NCI-H2029 (cell line): ENCODE measurements around the gene CNIH3.
"Not testable (repeated sequence)": the region's sequence is repeated elsewhere in the genome, so short reads cannot be mapped to it uniquely, and the experiment has no call there.

Experiments used
- DNase-seq: peaks from one replicate; lab custom pipeline; 2025; lab: John Stamatoyannopoulos, UW

The CNIH3 gene

DNA sequence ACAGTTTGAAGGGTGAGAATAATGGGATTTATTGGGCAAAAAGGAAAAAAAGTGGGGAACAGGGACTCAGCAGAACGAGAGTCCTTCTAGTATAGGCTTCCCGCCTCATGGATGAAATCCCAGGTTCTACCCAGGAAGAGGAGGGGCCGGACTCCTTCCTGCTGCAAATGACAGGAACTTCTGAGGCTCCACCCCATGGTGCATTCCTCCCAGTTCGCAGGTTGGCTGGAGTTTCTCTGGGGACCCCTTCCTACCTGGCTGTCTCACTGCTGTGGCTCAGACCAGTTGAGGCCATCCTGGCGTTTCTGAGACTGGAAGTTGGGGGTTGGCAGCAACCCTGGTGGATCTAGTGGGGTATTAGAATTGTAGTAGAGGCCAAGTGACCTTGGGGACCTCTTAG is 27.5 kb downstream of the CNIH3 start:
- no peak for DNase-seq

DNA sequence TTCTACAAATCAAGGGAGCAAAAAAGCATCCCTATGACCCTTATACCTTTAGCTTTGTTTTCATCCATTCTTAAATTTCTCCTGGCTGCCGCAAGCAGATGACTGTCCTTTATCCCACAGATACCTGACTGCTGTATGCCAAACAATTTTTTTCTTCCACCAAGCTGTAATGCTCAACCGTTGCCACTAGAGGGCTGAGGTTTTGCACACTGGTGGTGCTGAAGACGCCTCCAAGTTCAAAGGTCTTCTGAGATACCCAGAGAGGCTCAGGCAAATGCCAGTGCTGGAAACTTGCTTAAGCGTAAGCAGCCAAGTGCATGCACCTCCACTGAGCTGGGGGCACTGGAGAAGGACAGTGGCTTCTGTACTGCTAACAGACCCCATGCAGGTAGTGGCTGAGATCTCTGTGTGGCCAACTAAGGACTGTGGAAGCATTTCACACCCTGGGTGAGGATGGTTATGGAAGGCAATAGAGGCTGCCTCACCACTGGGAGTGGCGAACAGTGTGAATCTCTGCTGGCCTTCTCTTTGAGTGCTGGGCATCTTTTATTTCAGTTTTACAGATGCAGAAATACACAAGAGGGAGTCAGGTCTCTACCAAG is 28.5 kb downstream of the CNIH3 start:
- no peak for DNase-seq

DNA sequence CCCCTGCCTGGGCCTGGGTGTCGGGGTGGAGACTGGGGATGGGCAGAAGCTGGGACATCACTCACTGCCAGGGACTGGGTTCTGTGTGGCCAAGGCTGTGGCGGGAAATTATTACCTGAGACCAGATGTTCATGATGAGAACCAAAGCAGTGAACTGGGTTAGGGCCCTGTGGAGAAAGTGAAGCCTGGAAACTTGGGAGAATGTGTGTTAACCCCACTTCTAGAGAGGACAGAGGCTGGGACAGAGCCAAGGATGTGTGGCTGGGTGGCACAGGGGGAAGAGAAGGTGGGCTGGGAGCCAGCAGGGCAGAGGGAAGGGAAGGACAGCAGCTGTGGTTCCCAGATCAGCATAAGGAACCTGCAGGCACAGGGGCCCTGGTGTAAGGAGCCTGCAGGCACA is 31.3 kb downstream of the CNIH3 start:
- DNase-seq = no peak

DNA sequence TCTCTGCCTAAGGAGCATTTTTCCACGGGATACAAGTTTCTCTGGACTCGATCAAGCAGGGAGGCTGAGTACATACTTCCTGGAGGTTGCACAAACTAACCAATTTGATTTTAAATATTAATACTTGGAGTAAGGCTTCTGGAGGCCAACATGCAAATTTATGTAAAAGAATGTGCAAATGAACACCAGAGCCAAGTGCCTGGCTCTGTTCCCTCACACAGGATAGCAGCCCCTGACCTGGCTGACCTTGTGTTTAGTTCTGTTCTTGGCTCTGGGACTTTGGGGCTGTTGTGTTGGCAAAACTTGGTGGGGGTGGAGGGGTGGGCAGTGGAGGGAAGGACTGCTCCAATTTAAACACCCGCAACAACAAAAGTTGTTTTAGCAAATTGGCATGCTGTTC is 34.2 kb downstream of the CNIH3 start:
- no peak for DNase-seq

DNA sequence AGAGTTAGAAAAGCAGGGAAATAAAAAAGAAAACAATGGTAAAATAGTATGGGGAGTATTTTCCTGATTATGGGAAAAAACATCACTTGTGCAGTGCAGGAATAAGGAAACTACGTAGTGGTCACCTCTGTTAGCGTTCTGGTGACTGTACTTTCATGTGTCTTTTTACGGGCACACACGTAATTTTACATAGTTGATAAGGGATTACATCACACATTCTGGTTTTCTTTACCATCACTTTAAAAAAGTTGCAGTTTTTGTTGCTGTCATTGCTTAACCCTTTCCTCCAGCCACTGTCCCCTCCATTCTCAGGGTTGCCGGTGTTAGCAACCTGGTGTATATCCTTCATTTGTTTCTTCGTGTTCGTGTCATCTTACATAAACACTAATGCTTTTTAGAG is 35.1 kb downstream of the CNIH3 start:
- no peak for DNase-seq

DNA sequence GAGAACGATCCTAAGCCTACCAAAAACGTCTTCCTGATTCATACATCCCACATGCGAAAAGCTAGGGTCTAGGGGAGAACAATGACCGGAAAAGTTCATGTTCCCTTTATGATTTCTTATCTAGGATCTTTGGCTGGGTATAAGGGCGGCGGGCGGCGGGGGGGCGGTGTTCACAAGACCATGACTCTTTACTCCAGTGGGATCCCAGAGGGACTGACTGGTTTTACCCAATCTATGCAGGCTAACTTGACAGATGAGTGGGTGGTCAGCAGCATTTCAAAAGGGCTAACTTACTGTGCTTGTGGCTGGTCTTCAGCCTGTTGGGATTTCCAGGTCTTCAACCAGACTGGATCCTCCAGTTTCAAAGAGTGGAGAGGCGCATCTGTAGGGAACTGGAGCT is 40.3 kb downstream of the CNIH3 start:
- DNase-seq = no peak

DNA sequence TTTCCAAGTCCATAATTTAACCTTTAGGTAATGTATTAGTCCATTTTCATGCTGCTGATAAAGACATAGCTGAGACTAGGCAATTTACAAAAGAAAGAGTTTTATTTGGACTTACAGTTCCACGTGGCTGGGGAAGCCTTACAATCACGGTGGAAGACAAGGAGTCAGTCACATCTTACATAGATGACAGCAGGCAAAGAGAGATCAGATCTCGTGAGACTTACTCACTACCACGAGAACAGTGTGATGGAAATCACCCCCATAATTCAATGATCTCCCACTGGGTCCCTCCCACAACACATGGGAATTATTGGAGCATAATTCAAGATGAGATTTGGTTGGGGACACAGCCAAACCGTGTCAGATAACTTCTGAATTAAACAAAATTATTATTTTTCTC is 44.0 kb downstream of the CNIH3 start:
- DNase-seq = no peak

DNA sequence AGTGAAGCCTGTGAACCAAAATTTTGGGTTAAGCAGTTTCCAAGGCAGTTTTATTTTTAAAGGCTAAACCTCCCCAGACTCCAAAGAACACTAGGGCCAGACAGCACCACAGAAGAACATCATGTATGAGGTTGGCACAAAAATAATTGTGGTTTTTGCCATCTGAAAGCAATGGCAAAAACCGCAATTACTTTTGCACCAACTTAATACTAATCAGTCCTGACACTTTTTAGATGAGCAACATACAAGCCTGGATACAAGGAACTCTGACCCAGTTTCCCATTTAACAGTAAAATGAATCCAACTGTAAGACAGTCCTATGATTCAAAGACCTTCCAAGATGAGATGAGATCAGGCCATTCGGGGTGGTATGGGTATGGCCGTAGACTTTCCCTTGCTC is 46.8 kb downstream of the CNIH3 start:
- DNase-seq = no peak

DNA sequence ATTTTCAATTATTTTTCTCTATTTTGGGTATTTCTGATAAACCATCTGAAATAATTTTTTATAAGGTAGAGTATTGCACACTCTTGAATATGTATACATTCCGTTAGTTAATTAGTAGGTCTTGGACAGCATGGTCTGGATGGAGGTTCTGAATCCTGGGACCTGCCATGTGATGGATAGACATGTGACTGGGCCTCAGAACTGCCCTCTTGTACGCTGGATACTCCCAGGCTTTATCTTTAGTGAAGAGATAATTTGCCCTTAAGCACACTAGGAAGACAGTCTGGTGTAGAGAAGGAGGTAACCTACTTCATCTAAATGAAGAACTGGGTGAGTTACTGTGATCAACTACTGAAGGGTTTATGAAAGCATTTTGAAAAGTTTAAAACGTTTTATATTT is 48.9 kb downstream of the CNIH3 start:
- no peak for DNase-seq

DNA sequence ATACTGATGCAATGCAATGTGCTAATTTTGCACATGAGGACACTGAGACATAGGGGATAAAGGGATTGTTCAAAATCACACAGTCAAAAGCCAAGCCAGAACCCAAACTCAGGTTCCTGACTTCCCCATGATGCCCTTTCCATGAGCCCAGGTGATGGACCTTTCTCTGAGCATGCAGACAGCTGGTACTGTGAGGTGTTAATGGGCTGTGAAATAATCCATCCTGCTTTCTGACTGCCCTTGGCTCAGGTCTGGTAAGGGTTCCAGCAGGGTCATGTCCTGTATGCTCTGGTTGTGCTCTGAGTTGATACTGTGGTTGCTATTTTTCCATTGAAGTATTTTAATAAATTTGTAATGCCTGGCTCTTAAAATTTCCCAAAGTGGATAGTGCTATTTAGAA is 50.0 kb downstream of the CNIH3 start:
- DNase-seq = no peak

DNA sequence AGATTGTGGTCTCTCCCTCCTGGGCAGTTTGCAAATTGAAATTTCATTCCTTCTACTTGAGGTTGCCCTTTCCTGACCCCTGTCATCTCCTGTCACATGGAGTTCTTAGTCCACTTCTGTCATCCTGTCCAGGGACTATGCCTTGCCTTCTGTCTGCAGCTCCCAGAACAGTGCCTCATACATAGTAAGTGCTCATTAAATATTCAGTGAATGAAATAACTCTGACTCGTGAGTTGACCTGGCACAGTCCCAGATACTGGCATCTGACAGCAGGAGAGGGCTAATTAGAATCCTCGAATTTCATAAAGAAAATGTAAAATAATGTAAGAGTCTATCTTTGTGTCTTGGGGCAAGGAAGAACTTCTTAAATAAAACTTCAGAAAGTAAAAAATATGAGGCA is 50.8 kb downstream of the CNIH3 start:
- no peak for DNase-seq

DNA sequence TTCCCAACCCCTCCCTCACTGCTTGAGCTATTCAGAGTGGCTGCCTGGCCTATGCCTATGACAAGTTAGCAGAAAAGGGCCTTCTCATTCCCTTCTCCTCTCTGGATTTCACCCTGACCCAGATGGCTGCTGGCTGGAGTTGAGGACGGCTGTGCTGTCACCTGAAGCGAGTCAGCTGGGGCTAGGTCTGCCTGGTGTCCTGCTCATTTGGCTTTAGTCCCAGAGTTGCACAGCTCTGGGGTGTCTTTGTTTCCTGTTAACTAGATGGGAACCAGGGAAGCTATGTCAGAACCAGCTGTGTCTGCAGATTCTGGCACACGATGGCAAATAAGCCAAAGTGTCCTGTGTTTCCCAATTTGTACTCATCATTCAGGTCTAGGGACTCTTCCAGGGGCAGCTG is 52.9 kb downstream of the CNIH3 start:
- peak; percentile 48 for DNase-seq

DNA sequence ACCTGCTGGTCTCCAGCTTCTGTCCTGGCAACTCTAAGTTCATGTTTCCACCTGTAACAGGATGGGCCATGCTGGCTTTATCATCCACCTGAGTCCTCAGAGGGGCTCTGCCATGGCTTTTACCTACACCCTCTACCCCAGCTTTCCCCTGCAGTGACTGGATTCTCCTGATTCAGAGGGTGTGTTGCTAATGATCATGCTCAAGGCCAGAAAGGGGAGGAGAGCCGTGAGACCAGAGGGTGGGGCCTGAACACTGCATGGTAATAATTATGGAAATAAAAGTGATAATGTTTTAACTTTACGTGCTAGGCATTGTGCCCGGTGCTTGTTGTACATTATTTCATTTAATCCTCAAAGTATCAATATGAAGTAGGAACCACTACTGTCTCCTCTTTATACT is 53.3 kb downstream of the CNIH3 start:
- no peak for DNase-seq

DNA sequence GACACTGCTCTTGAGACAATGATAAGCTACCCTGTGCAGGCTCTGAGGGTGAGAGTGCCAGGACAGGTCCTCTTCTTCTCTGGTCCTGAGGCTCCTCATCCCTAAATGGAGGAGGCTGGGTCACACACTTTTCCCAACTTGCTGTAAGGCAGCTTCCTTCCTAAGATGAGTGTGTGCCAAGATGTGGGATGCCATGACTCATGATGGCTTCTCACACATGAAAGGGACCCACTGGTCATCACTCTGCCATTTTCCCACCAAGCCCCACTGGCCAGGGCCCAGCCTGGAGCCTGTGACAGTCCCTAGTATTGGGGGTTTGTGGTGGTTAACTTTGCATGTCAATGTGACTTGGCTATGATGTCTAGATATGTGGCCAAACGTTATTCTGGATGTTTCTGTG is 54.4 kb downstream of the CNIH3 start:
- no peak for DNase-seq

DNA sequence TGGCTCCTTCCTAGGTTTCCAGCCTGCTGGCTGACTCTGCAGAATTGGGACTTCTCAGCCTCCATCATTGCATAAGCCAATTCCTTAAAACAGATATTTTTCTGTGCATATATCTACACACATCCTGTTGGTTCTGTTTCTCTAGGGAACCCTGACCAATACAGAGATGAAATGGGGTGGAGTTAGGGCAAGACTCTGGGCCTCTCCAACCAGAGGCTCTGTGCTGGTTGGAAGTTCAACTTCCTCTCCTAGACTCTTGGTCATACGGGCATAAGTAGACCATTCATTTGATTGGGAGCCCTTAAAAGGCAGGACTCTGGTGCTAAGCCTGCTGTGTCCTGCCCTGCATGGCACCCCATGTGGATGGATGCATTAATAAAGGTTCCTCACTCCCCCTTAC is 55.0 kb downstream of the CNIH3 start:
- no peak for DNase-seq

DNA sequence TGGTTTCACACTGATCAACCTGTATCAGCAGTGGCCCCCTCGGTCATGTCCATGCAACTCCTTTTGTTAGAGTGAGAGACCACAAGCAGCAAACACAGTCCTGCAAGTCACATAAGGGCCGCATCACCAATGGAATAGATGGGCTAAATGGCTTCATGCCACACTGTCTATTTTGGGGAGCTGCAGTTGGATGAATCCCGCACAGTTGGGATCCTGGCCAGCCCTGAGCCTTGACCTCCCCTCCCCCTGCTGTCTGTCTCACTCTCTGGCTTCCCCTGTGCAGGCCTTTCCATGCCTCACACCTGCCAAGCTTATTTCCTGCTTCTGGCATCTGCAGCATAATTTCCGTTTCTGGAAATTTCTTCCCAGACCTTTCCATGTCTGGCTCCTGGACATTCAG is 57.0 kb downstream of the CNIH3 start:
- no peak for DNase-seq

DNA sequence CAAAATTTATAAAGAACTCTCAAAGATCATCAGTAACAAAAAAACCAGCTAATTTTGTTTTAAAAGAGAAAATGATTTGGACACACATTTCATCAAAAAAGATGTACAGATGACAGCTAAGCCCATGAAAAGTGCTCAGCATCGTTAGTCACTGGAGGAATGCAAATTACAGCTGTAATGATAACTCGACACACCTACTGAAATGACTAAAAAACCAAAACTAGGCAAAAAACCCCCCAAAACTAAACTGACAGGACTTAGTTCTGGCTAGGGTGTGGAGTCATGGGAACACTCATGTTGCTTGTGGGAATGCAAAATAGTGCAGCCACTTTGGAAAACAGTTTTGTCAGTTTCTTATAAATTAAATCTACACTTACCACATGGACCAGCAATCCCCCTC is 59.5 kb downstream of the CNIH3 start:
- no peak for DNase-seq

DNA sequence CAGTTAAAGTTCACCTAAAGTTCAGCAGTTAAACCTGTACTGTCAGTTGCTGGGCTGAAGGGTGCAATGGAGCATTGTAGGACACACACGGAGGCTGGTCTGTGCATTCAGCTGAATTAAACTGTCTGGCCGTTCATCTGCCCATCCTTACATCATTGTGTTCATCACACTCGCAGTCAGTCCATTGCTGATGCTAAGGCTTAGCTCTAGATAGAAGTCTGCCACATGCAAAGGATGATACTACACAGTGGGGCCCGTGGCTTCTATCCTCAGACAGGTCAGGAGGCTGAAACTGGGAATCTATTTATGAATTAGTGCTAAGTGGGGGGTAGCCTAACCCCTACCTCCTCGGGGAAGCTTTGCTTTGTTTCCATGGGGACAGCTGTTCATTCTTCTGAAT is 60.4 kb downstream of the CNIH3 start:
- no peak for DNase-seq

DNA sequence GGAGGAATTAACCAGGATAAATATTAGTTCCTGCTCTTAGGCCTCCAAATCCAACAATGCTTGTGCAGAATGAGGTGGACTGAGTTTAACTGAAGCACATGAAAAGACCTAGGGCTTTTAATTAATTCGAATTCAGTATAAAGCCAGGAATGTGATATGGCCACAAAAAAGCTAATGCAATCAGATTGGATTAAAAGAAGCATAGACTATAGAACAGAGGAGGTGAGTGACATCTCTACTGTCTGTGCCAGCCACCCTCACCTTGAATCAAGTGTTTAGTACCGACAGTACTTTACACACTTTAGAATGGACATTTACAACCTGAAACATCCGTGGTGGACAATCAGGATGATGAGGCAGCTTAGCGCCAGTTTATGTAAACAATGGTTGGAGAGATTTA is 62.1 kb downstream of the CNIH3 start:
- DNase-seq = no peak

DNA sequence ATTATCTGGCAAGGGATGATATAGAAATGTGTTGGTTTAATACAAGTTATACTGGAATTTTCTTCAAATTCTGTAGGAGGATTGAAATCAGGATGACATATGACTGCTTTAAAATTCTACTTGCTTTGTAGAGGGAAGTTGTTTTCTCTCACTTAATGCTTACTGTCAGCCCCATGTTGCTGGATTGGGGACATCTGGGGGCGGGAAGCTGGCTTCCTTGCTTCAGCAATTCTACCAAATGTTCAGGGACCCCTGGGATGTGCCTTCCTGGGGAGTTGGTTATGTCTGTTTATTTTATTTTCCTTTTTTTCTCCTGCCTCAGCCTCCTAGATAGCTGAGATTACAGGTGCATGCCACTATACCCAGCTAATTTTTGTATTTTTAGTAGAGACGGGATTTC is 63.5 kb downstream of the CNIH3 start:
- no peak for DNase-seq

DNA sequence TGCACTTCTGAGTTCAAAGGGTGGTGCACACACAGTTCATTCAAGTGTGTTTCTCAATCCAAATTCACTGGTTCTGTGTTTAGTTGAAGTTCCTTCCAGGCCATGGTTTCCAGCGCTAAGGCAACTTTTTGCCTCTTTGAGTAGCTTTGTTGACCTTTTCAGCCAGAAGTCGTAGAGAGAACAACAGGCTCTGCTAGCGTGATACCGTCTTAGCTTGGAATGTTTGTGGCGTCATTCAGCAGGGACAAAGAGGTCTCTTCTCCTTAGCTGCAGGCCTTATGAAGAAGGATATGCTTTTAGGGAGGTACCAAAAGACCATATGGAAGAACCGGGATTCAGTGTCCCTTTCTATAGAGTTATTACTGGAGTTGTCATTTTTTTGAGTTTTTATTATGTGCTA is 65.7 kb downstream of the CNIH3 start:
- DNase-seq = no peak

DNA sequence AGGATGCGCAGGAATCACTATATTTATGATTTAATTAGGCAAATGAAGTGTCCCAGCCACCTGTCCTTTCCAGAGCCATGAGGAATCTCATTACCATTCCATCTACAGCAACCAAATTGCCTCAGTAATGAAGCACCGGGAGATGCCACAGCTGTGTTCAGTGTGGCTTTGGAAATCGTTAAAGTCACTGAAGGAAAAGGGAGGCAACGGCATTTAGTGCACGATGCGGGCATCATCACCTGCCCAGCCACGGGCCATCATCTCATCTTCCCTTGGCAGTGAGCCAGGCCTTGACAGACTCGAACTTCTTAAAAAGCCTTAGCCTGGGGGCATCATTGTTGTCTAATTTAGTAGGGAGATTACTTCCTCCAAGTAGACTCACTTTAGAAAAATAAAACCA is 67.8 kb downstream of the CNIH3 start:
- DNase-seq = no peak

DNA sequence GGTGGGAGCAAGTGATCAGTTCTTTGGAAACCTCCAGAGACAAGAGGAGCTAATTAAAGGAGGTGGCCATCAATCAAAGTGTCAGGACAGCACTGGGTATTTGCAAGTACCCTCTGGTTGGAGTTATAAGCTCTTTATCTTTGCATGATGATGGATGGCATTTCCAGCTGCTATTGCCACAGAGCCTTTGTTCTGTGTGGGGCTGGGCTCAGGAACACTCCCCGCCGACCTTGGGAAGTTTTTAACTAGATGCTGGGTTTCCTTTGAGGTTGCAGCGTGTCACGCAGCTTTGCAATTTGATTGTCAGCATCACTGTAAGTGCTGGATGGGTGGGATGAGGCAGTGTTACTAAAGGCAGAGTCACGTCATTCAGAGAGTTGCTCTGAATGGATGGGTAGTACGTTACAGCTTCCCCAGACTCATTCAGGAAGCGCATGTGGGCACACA is 68.9 kb downstream of the CNIH3 start:
- DNase-seq = no peak

DNA sequence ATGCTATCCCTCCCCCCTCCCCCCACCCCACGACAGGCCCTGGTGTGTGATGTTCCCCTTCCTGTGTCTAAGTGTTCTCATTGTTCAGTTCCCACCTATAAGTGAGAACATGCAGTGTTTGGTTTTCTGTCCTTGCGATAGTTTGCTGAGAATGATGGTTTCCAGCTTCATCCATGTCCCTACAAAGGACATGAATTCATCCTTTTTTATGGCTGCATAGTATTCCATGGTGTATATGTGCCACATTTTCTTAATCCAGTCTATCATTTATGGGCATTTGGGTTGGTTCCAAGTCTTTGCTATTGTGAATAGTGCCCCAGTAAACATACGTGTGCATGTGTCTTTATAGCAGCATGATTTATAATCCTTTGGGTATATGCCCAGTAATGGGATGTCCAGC is 70.0 kb downstream of the CNIH3 start:
- not testable (repeated sequence) for DNase-seq

DNA sequence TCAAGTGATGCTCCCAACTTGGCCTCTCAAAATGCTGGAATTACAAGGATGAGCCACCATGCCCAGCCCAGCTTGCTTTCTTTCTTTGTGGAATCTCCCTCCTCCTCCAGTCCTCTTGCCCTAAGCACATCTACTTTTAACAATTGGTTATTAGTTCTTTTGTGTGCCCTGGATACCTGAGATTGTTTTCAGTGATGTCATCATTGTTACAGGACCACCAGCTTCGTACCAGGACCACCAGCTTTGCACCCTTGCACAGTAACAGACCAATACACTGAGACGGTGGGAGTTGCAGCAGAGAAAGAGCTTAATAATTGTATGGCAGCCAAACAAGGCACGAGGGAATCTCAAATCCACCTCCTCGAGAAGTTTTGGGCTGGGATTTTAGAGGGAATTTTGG is 71.3 kb downstream of the CNIH3 start:
- no peak for DNase-seq
